GM18505 (cell line): ENCODE measurements around the gene LILRB1.
"Not testable (repeated sequence)": the region's sequence is repeated elsewhere in the genome, so short reads cannot be mapped to it uniquely, and the experiment has no call there.

Source experiments
- ATAC-seq: cut with Tn5 transposase; IDR thresholded peaks from one replicate; pipeline ENCODE4 v1.9.1; 2021; ENCODE audit not compliant: unreplicated experiment
- POLR2A ChIP-seq: IDR thresholded peaks from 4 replicates; pipeline ENCODE4 v1.6.1; 2011; ENCODE audit warnings: borderline replicate concordance; ENCODE audit not compliant: insufficient read depth, insufficient read length; ENCODE audit errors: extremely low read depth

The LILRB1 gene

GRCh38 chr19:54638683-54639082, 8.4 kb downstream of the LILRB1 start:
- ATAC-seq = no peak
- TF ChIP-seq POLR2A = peak; percentile 41

GRCh38 chr19:54642953-54643352, 12.7 kb downstream of the LILRB1 start:
- ATAC-seq = not testable (repeated sequence)

GRCh38 chr19:54643583-54643982, 13.3 kb downstream of the LILRB1 start:
- not testable (repeated sequence) for ATAC-seq

GRCh38 chr19:54644056-54644455, 13.8 kb downstream of the LILRB1 start:
- TF ChIP-seq POLR2A = no peak
- ATAC-seq = no peak

- no peak for TF ChIP-seq POLR2A
- ATAC-seq = no peak
These were observed 16.1 kb downstream of the LILRB1 start for GRCh38 chr19:54646331-54646841.

GRCh38 chr19:54648129-54648528, 17.8 kb downstream of the LILRB1 start:
- TF ChIP-seq POLR2A = no peak
- ATAC-seq = no peak

- no peak for TF ChIP-seq POLR2A
- no peak for ATAC-seq
These were observed 19.9 kb downstream of the LILRB1 start for GRCh38 chr19:54650108-54650655.

- no peak for ATAC-seq
- TF ChIP-seq POLR2A = no peak
These were observed 23.0 kb downstream of the LILRB1 start for GRCh38 chr19:54653181-54653809.

GRCh38 chr19:54654447-54655321, 24.4 kb downstream of the LILRB1 start:
- ATAC-seq = no peak
- TF ChIP-seq POLR2A = no peak

- no peak for ATAC-seq
- no peak for TF ChIP-seq POLR2A
These were observed 29.0 kb downstream of the LILRB1 start for GRCh38 chr19:54659300-54659699.

- no peak for TF ChIP-seq POLR2A
These were observed 30.0 kb downstream of the LILRB1 start for GRCh38 chr19:54660306-54660705.

GRCh38 chr19:54660964-54661363, 30.7 kb downstream of the LILRB1 start:
- no peak for TF ChIP-seq POLR2A
- no peak for ATAC-seq

More at GRCh38 chr19:54660306-54660705, 30.0 kb downstream of the LILRB1 start:
- ATAC-seq = no peak

- ATAC-seq = no peak
These were observed 31.7 kb downstream of the LILRB1 start for GRCh38 chr19:54661846-54662481.

GRCh38 chr19:54662730-54663129, 32.4 kb downstream of the LILRB1 start, which contains the start of gene LILRB4:
LILRB4 (plus strand) TSS chr19:54662985; CDS start chr19:54663034, 49 bp downstream.
- peak; percentile 47 for TF ChIP-seq POLR2A
- ATAC-seq = no peak

More at GRCh38 chr19:54661846-54662481, 31.7 kb downstream of the LILRB1 start:
- TF ChIP-seq POLR2A = no peak

GRCh38 chr19:54665530-54665929, 35.2 kb downstream of the LILRB1 start:
- no peak for ATAC-seq
- no peak for TF ChIP-seq POLR2A
